CD14-positive monocyte (primary cell): ENCODE data around the gene TIMELESS. TPM values are rescaled to one million over a fixed set of nuclear protein-coding genes. Genes with fewer than 3 reads are reported as not detected.

Experiments used
- DNase-seq, 3 donors: peaks; one replicate each; pipeline ENCODE4 v3.0.0-alpha.2; 2011 to 2022
- H2AFZ ChIP-seq: 2 replicates; pipeline ENCODE4 v1.6.0; 2012; ENCODE audit warnings: mild to moderate bottlenecking, low read depth, low read length, inconsistent platforms; ENCODE audit not compliant: insufficient read depth, poor library complexity, severe bottlenecking
- H3K27ac ChIP-seq, 2 donors: 1 replicate in 1 of 2; 2 replicates in 1 of 2; pipeline ENCODE4 v1.5.1; 2012 to 2013; ENCODE audit warnings: low read length in 2 of 2, control low read depth in 1 of 2, inconsistent platforms in 1 of 2, low read depth in 1 of 2, mild to moderate bottlenecking in 1 of 2
- H3K27me3 ChIP-seq, 2 donors: one replicate each; pipeline versions ENCODE4 v1.6.0 to v1.6.1; 2011 to 2013; ENCODE audit warnings: low read length in 2 of 2; ENCODE audit not compliant: control insufficient read depth in 2 of 2, insufficient read depth in 2 of 2
- H3K36me3 ChIP-seq, 2 donors: replicated peaks in 1 of 2; 1 replicate in 1 of 2; 2 replicates in 1 of 2; pipeline versions ENCODE4 v1.5.1 to v1.6.1; 2012 to 2013; ENCODE audit warnings: low read length in 2 of 2, control low read depth in 1 of 2, inconsistent platforms in 1 of 2, mild to moderate bottlenecking in 1 of 2; ENCODE audit not compliant: insufficient read depth in 2 of 2, control insufficient read depth in 1 of 2
- H3K4me1 ChIP-seq, 2 donors: 1 replicate in 1 of 2; 2 replicates in 1 of 2; pipeline versions ENCODE4 v1.5.1 to v1.6.1; 2012 to 2013; ENCODE audit warnings: low read length in 2 of 2, control low read depth in 1 of 2, inconsistent platforms in 1 of 2, mild to moderate bottlenecking in 1 of 2, moderate library complexity in 1 of 2; ENCODE audit not compliant: insufficient read depth in 2 of 2, control insufficient read depth in 1 of 2
- H3K4me2 ChIP-seq: replicated peaks from 2 replicates; pipeline ENCODE3; 2012; ENCODE audit warnings: low read length, moderate library complexity, mild to moderate bottlenecking; ENCODE audit not compliant: poor library complexity, severe bottlenecking; ENCODE audit errors: extremely low read depth
- H3K4me3 ChIP-seq, 3 experiments: fragments of 200-600 bp in 1 of 3; sonication (generic) in 1 of 3; replicated peaks in 1 of 3; 1 replicate in 2 of 3; 2 replicates in 1 of 3; pipeline ENCODE4 v1.5.1; 2011 to 2013; ENCODE audit warnings: low read length in 3 of 3, mild to moderate bottlenecking in 3 of 3, control low read depth in 2 of 3, low read depth in 2 of 3, inconsistent platforms in 1 of 3, moderate library complexity in 1 of 3
- H3K79me2 ChIP-seq: 2 replicates; pipeline ENCODE4 v1.6.0; 2012; ENCODE audit warnings: mild to moderate bottlenecking, control low read depth, inconsistent platforms, low read length, moderate library complexity; ENCODE audit not compliant: insufficient read depth
- H3K9ac ChIP-seq: 2 replicates; pipeline ENCODE4 v1.6.0; 2017; ENCODE audit warnings: low read length, mild to moderate bottlenecking; ENCODE audit not compliant: insufficient read depth, poor library complexity, severe bottlenecking
- H3K9me3 ChIP-seq, 2 donors: replicated peaks in 1 of 2; 1 replicate in 1 of 2; 2 replicates in 1 of 2; pipeline versions ENCODE4 v1.5.1 to v1.6.1; 2012 to 2013; ENCODE audit warnings: low read length in 2 of 2, control low read depth in 1 of 2; ENCODE audit not compliant: control insufficient read depth in 1 of 2, insufficient read depth in 1 of 2
- H4K20me1 ChIP-seq: 2 replicates; pipeline ENCODE4 v1.6.0; 2012; ENCODE audit warnings: mild to moderate bottlenecking, low read length, control low read depth, moderate library complexity; ENCODE audit not compliant: insufficient read depth
- H3K27ac Mint-ChIP-seq, 7 donors: one replicate each; pipeline ENCODE4 v1.8.0; 2020; ENCODE audit warnings: mild to moderate bottlenecking in 7 of 7, mixed read lengths in 7 of 7, moderate library complexity in 6 of 7, inconsistent platforms in 2 of 7
- H3K27me3 Mint-ChIP-seq, 3 donors: one replicate each; pipeline ENCODE4 v1.8.0; 2021 to 2022; ENCODE audit warnings: low read depth in 3 of 3, mild to moderate bottlenecking in 3 of 3, mixed read lengths in 3 of 3, moderate library complexity in 3 of 3, inconsistent platforms in 1 of 3
- H3K36me3 Mint-ChIP-seq, 2 donors: one replicate each; pipeline ENCODE4 v1.8.0; 2020; ENCODE audit warnings: mixed read lengths in 2 of 2, inconsistent platforms in 1 of 2, mild to moderate bottlenecking in 1 of 2
- H3K4me1 Mint-ChIP-seq: one replicate; pipeline ENCODE4 v1.8.0; 2020; ENCODE audit warnings: mild to moderate bottlenecking, mixed read lengths
- H3K4me3 Mint-ChIP-seq, 2 donors: one replicate each; pipeline ENCODE4 v1.8.0; 2020; ENCODE audit warnings: mild to moderate bottlenecking in 2 of 2, mixed read lengths in 2 of 2, moderate library complexity in 1 of 2
- H3K9me3 Mint-ChIP-seq, 7 donors: one replicate each; pipeline ENCODE4 v1.8.0; 2020 to 2022; ENCODE audit warnings: mixed read lengths in 7 of 7, mild to moderate bottlenecking in 6 of 7, moderate library complexity in 6 of 7, inconsistent platforms in 2 of 7
- CTCF ChIP-seq: fragments of 200-600 bp; IDR thresholded peaks from one replicate; pipeline ENCODE4 v1.8.0; 2022; ENCODE audit warnings: antibody characterized with exemption, mild to moderate bottlenecking
- WGBS: methylation state at CpG from one replicate; pipeline ENCODE4 v1.1.5; 2013; ENCODE audit warnings: missing lambda C conversion rate; ENCODE audit not compliant: insufficient coverage; 5-methylcytosine and 5-hydroxymethylcytosine counted together
- intact Hi-C, 2 donors: fragments of 100-400 bp; cut with micrococcal nuclease; formaldehyde crosslinking; loops; one replicate each; pipeline versions ENCODE4 v1.15.0 to v1.15.1; 2023
- polyA plus RNA-seq, 3 donors: library from polyadenylated mRNA; depleted of rRNA in 1 of 3; unstranded in 2 of 3; stranded (reverse) in 1 of 3; fragments of 300-500 nt in 2 of 3; fragments of >200 nt in 1 of 3; fragmentation: Illumina TruSeq in 2 of 3; gene quantifications; 1 replicate in 2 of 3; 2 replicates in 1 of 3; pipeline ENCODE4 v1.2.3, GENCODE V29; 2012 to 2021

Gene TIMELESS
- polyA plus RNA-seq, 3 donors, result 1.5 to 2.3 (median 1.5) TPM

GRCh38 chr12:56462565-56462964 lies 13.3 kb upstream of the TIMELESS start:
- Mint-ChIP-seq H3K36me3 (no peaks in the 10 kb centered on the region), H3K4me1 (peaks cover 7% of the 10 kb centered on the region), H3K27ac (no peak overlapping the region), H3K4me3 (no peak overlapping the region), H3K9me3 (no peaks in the 10 kb centered on the region), H3K27me3 (peaks cover 0 to 2% (median 2%) of the 10 kb centered on the region in 3 donors)
- TF ChIP-seq CTCF, result no peak
- Histone ChIP-seq H3K4me3 (no peak overlapping the region), H3K27ac (no peak overlapping the region), H3K4me1 (peaks cover 1 to 7% of the 10 kb centered on the region in 2 donors), H2AFZ (no peak overlapping the region), H3K79me2 (no peaks in the 10 kb centered on the region), H3K36me3 (no peaks in the 10 kb centered on the region), H4K20me1 (no peaks in the 10 kb centered on the region), H3K9ac (no peak overlapping the region), H3K9me3 (no peaks in the 10 kb centered on the region), H3K27me3 (no peaks in the 10 kb centered on the region), H3K4me2 (no peak overlapping the region)
- intact Hi-C loops, result loop anchor here (10.0 kb wide), 4 partner anchors 98 to 338 kb away; partner anchors contain the start of genes ESYT1 (in 2 of the 2), APOF (in 1 of the 2), IL23A (in 1 of the 2) and PAN2 (in 1 of the 2)
- no peak for DNase-seq

GRCh38 chr12:56461235-56462159 lies 12.3 kb upstream of the TIMELESS start:
- no peak for DNase-seq
- Histone ChIP-seq H3K9me3 (no peaks in the 10 kb centered on the region), H3K9ac (no peak overlapping the region), H3K27me3 (no peaks in the 10 kb centered on the region), H3K4me1 (peaks cover 0 to 7% of the 10 kb centered on the region in 2 donors), H3K79me2 (no peaks in the 10 kb centered on the region), H3K4me3 (no peak overlapping the region), H3K36me3 (no peaks in the 10 kb centered on the region), H3K27ac (no peak overlapping the region), H2AFZ (no peak overlapping the region), H4K20me1 (no peaks in the 10 kb centered on the region), H3K4me2 (no peak overlapping the region)
- intact Hi-C loops, result loop anchor here (10.0 kb wide), 4 partner anchors 97 to 337 kb away; partner anchors contain the start of genes ESYT1 (in 2 of the 2), APOF (in 1 of the 2), IL23A (in 1 of the 2) and PAN2 (in 1 of the 2)
- WGBS, result 98% methylated on average over 5 of the region's 11 CpGs
- H3K27me3 Mint-ChIP-seq, result peaks cover 0 to 2% (median 2%) of the 10 kb centered on the region in 3 donors
- H3K27ac Mint-ChIP-seq, result no peak overlapping the region
- H3K4me1 Mint-ChIP-seq, result peaks cover 4% of the 10 kb centered on the region
- H3K4me3 Mint-ChIP-seq, result no peak overlapping the region
- H3K36me3 Mint-ChIP-seq, result no peaks in the 10 kb centered on the region
- no peaks in the 10 kb centered on the region for H3K9me3 Mint-ChIP-seq
- TF ChIP-seq CTCF, result no peak
